NCI-H2227 treated with DMSO at 0.1 percent for 48 hours (cell line): ENCODE results near the gene CSNK1G2.

Source experiments
- DNase-seq: peaks from one replicate; lab custom pipeline; 2025; lab: John Stamatoyannopoulos, UW

The CSNK1G2 gene

DNA sequence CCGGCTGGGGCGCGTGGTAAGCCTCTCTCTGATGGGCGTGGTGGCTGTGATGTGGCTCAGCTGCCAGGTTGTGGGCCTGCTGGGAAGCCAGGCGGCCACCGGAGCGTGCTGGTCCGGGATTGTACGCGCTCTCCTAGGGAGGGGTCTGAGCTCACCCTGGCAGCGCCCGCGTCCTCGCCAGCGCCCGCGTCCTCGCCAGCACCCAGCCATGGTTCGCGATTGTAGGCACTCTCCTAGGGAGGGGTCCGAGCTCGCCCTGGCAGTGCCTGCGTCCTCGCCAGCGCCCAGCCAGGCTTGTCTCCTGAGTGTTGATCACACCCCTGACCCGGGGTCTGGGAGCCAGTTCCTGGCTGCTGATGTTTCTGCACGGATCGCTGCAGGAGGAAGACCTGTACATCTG, 22.0 kb upstream of the CSNK1G2 start:
- DNase-seq: no peak

DNA sequence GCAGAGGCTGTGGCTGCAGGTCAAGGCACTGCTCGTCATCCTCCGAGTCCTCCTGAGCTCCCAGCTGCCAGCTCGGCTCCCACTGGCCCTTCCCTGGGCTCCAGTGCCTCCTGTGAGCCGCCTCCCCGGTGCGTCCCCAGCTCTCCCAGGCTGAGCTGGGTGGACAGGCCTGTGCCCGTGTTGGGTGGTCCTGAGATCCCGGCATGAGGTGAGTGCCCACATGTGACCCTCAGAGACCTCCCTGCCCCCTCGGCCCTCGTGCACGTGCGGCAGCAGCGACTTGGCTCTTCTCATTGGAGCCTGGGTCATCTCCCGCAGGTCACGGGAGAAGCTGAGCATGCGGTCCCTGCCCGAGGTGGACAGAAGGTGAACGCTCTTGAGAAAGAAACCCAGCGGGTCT, 20.3 kb upstream of the CSNK1G2 start:
- no peak for DNase-seq

DNA sequence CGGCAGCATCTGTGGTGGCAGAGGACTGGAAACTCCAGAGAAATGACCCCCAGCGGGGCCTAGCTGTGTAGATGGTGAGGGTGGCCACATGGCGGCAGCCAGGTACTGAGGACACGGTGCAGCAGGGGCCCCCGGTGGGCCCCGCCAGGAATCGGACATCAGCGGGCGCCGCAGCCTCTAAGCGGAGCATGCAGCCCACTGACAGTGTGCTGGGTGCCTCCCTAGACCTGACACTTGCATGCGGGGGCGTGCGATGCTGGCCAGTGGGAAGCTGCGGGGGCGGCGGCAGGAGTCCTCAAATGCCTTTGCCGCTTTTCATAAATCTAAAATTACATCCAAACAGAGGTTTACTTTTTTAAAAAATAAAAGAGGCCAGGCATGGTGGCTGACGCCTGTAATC, 19.6 kb upstream of the CSNK1G2 start:
- no peak for DNase-seq

DNA sequence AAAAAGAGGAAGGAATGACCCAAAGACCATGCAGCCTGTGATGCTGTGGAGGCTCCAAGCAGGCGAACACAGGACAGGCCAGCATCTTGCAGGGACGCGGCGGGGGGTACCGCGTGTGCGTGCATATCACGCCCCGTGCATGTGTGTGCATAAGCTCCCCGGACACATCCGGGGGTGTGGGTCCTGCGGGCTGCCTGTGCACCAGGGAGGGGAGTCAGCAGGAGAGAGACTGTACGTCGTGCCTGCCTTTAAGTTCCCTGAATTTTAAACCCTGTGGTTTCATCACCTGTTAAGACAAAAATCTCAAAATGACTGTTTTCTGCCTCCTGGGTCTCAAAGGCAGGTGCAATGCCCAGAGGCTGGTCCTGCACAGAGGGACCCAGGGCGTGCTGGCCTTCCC, 19.1 kb upstream of the CSNK1G2 start:
- DNase-seq: no peak

DNA sequence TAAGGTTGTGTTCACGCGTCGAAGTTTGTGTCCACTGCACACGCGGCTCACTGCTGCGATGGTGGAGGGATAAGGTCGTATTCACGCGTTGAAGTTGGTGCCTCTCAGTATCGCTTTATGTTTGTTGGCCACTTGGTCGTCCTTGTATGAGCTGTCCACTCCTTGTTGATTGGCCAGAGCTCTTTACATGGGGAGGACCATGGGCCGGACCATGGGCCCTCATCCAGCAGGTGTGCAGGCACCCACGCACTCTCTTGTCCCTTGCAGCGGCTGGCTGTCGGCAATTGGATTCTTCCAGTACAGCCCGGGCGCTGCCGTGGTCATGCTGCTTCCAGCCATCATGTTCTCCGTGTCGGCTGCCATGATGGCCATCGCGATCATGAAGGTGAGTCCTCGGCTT, 18.2 kb upstream of the CSNK1G2 start:
- DNase-seq: no peak

DNA sequence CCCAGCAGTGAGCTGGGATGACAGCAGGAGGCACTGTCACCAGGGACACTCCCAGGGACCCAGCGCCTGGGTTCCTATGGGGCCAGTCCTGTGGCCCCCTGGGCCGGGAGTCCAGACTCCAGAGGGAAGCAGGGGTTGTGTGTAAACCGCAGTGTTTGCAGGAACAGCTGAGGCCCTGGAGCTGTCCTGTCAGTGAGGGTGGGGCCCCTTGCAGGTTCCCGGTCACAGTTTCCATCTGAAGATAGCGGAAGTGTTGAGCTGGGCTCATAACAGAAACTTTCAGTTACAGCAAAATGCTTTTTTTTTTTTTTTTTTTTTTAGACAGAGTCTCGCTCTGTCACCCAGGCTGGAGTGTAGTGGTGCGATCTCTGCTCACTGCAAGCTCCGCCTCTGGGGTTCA, 17.7 kb upstream of the CSNK1G2 start:
- no peak for DNase-seq

DNA sequence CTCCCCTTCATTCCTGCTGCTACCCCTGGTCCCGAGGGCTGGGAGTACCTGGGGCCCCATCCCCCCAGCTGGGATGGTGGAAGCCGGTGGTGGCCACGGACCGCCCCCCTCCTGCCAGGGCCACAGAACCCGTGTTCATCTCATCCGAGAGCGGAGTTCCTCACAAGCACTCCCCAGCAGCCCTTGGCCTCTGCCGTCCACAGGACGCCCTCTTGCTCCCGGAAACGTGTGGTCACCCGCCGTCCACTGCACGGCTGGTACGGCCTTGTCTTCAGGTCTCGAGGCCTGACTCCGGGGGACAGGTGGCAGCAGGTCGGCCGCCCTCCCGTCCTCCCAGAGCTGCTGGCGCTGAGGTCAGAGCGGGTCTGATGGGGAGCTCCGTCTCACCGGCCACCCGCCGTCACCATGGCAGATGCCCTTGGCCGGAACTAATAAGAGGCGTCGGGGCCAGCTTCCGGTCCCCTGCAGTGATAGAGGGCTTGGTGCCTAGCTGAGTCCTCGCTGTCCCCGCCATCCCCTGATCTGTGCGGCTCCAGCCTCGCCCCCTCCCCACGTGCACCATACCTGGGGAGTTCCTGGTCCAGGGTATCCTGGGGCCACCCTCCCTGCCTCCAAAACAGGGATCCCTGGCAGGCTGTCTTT, 16.5 kb upstream of the CSNK1G2 start:
- DNase-seq: no peak

DNA sequence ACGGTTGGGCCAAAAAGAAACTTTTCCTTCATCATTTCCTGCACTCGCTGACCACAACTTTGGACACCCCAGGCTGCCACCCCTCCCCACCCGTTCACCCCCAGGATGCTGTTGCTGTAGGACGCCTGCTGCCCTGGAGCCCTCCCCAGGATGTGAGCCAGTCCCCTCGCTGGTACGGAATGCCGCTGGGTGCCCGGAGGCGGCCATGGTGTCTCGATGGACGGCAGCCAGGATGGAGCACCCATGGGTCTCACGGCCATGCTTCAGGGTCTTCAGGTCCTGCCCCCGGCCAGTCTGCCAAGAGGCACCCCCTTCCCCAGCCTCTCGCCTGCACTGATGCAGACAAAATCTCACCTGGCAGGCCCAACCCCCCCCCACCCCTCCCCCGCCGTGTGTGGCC, 15.4 kb upstream of the CSNK1G2 start:
- DNase-seq: no peak

DNA sequence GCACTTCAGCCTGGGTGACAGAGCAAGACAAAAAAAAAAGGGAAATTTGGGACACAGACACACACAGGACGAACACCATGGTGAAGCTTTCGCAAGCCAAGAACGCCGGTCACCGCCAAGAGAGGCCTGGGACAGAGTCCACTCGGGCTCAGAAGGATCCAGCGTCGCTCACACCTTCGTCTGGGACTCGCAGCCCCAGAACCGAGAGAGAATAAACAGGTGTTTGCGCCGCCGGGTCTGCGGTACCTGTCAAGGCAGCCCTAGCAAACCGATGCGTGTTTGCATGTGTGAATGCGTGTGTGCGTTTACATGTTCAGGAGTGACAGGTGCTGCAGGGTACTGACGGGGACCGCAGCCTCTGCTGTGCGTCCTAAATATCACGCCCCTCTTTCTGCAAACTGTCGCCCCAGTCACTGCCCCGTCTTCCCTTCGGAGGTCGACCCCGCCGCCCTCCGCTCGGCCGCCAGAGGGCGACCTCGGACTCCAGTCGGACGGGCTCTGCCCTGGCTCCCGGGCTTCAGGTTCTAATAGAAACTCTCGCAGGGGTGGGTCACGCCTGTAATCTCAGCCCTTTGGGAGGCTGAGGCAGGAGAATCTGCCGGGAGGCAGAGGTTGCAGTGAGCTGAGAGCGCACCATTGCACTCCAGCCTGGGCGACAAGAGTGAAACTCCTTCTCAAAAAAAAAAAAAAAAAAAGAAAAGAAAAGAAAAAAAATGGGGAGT, 11.8 kb upstream of the CSNK1G2 start:
- DNase-seq: peak; percentile 1

DNA sequence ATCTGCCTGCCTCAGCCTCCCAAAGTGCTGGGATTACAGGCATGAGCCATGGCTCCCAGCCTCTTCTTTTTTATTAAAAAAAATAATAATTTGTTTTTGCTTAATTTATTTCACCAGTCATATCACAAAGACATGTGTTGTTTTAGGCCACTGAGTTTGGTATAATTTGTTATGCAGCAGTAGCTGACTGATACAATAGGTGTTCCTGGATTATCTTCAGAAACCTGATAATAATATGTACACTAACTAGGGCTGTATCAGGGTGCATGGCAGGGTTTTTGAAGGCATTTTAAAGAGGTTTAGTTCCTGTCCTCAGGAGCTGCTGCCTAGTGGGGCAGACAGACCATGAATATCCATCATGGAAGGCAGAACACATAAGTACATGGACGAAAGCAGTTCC, 9.5 kb upstream of the CSNK1G2 start:
- DNase-seq: no peak

DNA sequence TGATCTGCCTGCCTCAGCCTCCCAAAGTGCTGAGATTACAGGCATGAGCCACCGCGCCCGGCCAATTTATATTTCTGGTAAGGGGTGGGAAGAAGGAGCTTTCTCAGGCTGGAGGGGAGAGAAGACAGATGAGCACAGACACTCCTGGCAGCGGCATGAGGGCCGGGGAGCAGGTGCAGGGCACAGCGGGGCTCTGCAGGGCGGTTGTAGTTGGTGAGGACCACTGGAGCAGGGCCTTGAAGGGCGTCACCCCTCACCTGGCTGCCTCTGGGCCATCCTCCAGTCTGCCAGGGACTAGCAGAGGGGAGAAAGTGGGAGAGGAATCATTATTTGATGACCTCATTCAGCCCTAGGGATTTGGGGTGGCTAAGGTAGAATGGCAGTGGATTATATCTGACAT, 8.6 kb upstream of the CSNK1G2 start:
- DNase-seq: no peak

DNA sequence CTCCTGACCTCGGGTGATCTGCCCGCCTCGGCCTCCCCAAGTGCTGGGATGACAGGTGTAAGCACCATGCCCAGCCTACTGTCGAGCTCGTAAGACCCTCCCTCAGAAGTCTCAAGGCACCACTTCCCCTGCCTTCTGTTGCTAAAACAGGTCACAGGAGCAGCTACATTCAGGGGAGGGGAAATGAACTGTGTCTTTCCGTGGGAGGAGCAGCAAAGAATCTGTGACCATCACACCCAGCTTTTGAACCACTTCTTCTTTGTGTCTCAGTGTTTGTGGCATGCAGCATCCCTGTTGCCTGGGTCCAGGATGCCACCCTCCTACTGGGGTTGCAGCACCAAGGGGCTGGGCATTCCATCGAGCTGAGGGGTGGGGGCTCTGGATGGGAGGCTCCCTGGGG, 7.7 kb upstream of the CSNK1G2 start:
- no peak for DNase-seq

DNA sequence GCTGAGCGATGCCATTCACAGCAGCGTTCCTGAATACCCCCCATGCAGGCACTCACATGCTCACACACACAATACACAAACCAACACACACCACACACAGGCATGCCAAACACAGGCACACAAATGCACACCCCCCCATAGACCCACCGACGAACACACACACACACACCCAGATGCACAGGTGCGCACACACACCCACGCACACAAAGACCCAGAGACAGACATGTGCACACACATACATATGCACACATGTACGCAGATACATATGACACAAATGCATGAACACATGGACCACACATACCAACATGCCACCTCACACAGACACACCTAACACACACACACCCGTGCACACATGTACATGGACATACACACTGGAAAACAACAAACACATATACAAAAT, 7.0 kb upstream of the CSNK1G2 start:
- DNase-seq: no peak

DNA sequence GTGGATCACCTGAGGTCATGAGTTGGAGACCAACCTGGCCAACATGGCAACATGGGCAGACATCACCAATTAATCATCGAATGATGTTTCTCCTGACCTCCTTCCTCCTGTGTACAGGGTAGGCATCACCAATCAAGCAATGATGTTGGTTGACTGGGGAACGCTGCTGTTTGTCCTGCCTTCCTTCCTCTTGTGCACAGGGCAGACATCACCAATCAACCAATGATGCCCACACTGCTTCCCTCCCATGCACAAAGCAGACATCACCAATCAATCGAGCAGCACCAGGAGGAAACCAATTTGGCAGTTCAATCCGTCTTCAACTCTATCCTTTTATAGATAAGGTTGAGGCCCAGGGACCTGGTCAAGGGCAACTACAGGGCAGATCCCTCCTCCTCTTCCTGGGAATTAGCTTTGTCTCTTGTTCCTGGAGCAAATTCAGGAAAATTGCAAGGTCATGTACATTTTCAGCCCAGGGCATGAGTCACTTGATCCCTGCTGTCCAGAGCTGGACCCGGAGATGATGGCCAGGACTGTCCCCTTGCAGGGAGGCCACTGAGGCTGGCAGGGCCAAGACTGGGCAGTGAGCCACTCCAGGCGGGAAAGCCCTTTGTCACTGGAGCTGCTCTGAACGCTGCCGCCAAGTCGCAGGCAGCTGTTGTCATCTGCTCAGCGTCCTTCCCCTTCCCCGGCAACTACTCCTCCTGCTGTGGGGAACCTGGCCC, 5.3 kb upstream of the CSNK1G2 start:
- no peak for DNase-seq

DNA sequence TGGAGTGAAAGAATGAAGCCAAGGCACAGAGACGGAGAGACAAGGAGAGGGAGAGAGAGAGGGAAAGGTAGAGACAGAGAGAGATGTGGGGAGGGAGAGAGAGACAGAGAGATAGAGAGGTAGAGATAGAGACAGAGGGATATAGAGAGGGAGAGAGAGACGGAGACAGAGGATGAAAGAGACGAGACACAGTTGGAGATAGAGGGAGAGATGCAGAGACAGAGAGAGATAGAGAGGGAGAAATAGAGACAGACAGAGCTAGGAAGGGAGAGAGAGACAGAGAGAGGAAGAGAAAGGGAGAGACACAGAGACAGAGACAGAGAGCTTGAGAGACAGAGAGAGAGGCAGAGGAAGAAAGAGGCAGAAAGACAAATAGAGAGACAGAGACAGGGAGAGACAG, 4.5 kb upstream of the CSNK1G2 start:
- DNase-seq: no peak

DNA sequence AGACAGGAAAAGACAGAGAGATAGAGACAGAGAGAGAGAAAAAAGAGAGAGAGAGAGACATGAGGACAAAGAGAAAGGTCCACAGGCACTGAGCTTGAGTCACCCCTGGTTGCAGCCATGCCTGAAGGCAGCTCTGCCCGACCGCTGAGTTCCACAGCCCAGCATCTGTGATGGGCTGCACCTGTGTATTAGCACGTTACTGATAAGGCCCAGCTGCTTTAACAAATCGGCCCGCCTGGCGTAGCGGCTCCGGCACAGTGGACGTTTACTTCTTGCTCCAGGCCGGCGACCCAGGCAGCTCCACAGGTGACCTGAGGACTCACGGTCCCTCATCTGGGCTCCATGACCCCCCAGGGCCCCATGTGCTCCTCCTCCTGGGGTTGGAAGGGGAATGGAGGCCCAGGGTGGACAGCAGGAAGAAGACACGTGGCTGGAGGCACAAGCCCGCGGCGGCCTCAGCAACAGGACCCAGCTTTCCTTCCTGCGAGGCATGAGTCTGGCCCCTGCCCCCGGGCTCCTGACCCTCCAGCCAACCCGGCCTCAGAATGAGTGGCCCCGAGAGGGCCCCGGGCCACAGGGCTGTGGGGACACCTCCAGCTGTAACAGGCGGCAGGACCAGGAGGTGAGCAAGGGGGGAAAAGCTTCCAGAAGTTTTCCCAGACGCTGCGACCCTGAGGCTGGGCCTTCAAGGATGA, 3.9 kb upstream of the CSNK1G2 start:
- no peak for DNase-seq

DNA sequence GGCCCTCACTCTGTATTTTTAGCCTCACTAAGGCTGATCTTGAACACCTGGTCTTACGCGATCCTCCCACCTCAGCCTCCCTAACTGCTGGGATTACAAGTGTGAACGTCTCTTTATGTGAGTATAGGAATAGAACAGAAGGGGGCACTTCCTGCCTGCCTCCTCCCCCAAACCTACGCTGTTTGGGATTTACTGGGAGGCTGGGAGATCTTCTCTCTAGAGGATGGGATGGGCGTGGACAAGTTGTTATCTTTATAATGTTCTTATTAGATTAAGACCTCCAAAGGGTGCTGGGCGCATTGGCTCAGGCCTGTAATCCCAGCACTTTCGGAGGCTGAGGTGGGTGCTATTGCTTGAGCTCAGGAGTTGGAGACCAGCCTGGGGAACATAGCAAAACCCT, 2.9 kb upstream of the CSNK1G2 start:
- DNase-seq: no peak

DNA sequence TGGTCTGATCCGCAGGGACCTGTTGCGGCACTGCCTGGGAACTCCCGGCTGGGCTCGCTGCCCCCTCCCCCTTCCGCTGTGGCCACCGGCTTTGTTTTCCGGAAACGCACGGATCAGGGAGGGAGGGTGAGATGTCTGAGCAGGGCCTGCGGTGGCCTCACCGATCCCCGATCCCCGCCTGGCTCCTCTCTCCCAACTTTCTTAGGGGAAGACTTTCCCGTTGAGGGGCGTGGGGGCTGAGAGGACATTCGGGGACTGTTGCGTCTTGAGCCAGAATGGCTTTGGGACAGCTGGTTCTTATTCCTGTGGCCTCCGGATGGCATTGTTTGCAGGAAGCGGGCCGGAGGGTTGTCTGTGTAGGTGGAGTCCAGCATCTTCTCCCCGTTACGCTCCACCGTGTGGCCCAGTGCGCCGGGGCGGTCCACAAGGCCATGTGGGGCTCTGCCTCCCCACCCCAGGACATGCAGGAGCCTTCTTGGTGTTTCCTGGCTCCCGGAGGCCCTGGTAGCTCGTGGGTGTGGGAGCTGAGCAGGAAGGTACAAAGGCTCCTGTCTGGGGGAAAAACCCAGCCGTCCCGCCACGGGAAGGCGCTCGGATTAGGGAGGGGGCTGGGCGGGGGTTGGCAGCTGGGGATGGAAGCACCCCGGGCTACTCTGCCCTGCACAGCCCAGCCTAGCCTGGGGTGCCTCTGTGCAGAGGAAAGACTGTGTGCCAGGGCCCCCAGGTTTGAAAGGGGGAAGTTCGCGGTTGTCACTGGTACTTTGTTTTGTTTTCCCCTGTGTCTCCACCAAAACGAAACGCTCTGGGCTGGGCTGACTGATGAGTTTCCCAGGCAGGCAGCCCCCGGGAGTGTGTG, 1.3 kb downstream of the CSNK1G2 start:
- DNase-seq: peak; percentile 11

DNA sequence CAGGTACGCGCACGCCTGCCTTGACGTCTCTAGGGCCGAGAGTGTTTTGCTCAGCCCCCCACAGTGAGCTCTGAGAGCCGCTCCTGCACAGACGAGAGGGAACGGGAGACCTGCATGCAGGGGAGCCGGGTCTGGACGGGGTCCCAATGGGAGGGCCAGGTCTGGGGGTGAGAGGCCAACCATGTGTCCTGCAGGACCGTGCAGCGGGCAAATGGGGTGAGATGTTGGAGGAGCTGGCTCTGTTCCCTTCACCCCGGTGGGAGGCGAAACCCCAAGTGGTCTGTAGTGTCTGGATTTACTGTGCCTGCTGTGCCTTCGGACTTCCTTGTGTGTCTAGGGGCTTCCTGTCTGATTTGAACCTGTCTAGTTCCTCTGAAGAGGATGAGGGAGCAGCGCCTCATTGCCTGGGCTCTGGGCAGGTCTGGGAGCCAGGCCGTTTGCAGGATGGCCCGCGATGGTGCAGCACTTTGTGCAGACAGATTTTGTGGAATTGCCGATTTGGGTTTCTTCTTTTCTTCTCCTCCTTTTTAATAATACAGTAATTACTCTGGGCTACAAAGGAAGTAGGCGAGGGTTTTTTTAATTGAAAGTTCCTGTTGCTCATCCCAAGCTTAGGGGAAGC, 2.1 kb downstream of the CSNK1G2 start:
- DNase-seq: no peak

DNA sequence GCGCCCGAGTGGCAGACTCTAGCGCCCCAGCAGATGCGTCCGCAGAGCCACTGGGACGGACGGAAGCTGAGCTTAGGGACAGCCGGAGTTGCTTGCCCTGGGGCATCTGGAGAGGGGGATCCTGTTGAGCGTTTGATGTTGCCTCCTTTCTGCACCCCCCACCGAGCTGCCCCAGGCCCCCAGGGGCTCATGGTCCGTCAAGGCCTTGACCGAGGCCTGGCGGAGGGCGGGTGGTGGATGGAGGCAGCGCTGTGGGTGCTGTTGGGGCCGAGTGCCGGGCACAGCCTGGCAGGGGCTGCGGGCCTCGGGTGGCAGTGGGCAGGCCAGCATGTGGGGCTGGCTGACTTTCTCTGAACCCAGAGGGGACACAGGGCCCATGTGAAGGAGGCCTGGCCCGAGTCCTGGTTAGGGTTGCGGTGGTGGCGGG, 2.7 kb downstream of the CSNK1G2 start:
- no peak for DNase-seq
